GM12878 (cell line): ENCODE results near the gene SMARCA4. TPM values are rescaled to one million over a fixed set of nuclear protein-coding genes. Genes with fewer than 3 reads are reported as not detected.

Experiments
- ATAC-seq: fragments of 200-7000 bp; cut with Tn5 transposase; 3 replicates; pipeline ENCODE4 v1.9.1; 2020; ENCODE audit warnings: mild to moderate bottlenecking, moderate library complexity
- BruUV-seq: library from RNA; stranded (reverse); fragments of 400-500 nt; replicated peaks from 2 replicates; lab custom pipeline; 2021; lab: Mats Ljungman, UMichigan
- CTCF ChIA-PET: fragments of 300-600 bp; sonication (Branson Sonifier 250); formaldehyde crosslinking; extraction: SDS; loops from one replicate; lab custom pipeline; 2021; ENCODE audit warnings: inconsistent platforms; lab: Yijun Ruan, JAX
- POLR2A ChIA-PET: fragments of 350-600 bp; formaldehyde crosslinking; extraction: SDS; loops from one replicate; lab custom pipeline; 2021; ENCODE audit warnings: inconsistent platforms; lab: Charles Lee
- RAD21 ChIA-PET: fragments of 300-600 bp; sonication (Branson Sonifier 250); formaldehyde crosslinking; loops from one replicate; lab custom pipeline; 2023; ENCODE audit warnings: antibody characterized with exemption; ENCODE audit not compliant: unreplicated experiment; lab: Charles Lee
- SMC1A ChIA-PET: fragments of 300-600 bp; sonication (Branson Sonifier 250); formaldehyde crosslinking; loops from one replicate; lab custom pipeline; 2023; ENCODE audit not compliant: unreplicated experiment, uncharacterized antibody; lab: Charles Lee
- DNase-seq: peaks from one replicate; pipeline ENCODE4 v3.0.0-alpha.2; 2011; ENCODE audit warnings: low read depth, low spot score
- FAIRE-seq: peaks from 3 replicates; lab custom pipeline; 2011; peaks lifted over from hg19 to GRCh38; lab: Jason Lieb, UNC
- H2AFZ ChIP-seq: 2 replicates; pipeline ENCODE4 v1.6.0; 2011; ENCODE audit warnings: low read depth, low read length, control low read depth; ENCODE audit not compliant: control insufficient read depth
- H3K27ac ChIP-seq: 2 replicates; pipeline ENCODE4 v1.5.1; 2011; ENCODE audit warnings: control low read depth; ENCODE audit not compliant: control insufficient read depth, insufficient read depth
- H3K27me3 ChIP-seq, 2 experiments: replicated peaks in 1 of 2; 2 replicates each; pipeline versions ENCODE4 v1.6.0 to v1.6.1; 2011; ENCODE audit warnings: low read length in 1 of 2; ENCODE audit not compliant: control insufficient read depth in 2 of 2, insufficient read depth in 2 of 2
- H3K36me3 ChIP-seq, 2 experiments: 2 replicates each; pipeline ENCODE4 v1.5.1; 2011; ENCODE audit warnings: low read length in 1 of 2; ENCODE audit not compliant: control insufficient read depth in 2 of 2, insufficient read depth in 2 of 2
- H3K4me1 ChIP-seq: 2 replicates; pipeline ENCODE4 v1.6.1; 2011; ENCODE audit warnings: mild to moderate bottlenecking, low read length, moderate library complexity, mixed read lengths; ENCODE audit not compliant: control insufficient read depth, insufficient read depth
- H3K4me2 ChIP-seq: 2 replicates; pipeline ENCODE4 v1.6.0; 2011; ENCODE audit warnings: control low read depth; ENCODE audit not compliant: control insufficient read depth, insufficient read depth
- H3K4me3 ChIP-seq: fragments of 200-600 bp; sonication (generic); 2 replicates; pipeline ENCODE4 v1.5.1; 2016
- H3K79me2 ChIP-seq: 2 replicates; pipeline ENCODE4 v1.6.0; 2011; ENCODE audit warnings: low read length; ENCODE audit not compliant: control insufficient read depth, insufficient read depth
- H3K9ac ChIP-seq: 2 replicates; pipeline ENCODE4 v1.8.0; 2011; ENCODE audit warnings: low read length, control low read depth, mixed read lengths; ENCODE audit not compliant: control insufficient read depth, insufficient read depth
- H3K9me3 ChIP-seq: replicated peaks from 3 replicates; pipeline ENCODE4 v1.5.1; 2011; ENCODE audit warnings: mild to moderate bottlenecking, low read length; ENCODE audit not compliant: control insufficient read depth, insufficient read depth
- H4K20me1 ChIP-seq: 2 replicates; pipeline ENCODE4 v1.6.0; 2011; ENCODE audit not compliant: control insufficient read depth, insufficient read depth
- BHLHE40 ChIP-seq, 2 experiments: fragments of 450-650 bp in 1 of 2; IDR thresholded peaks; 2 replicates each; pipeline ENCODE4 v1.6.1; 2011 to 2017; ENCODE audit warnings: low read depth in 2 of 2, borderline replicate concordance in 1 of 2, improper control_type of control experiment in 1 of 2, low read length in 1 of 2, mild to moderate bottlenecking in 1 of 2
- CHD4 ChIP-seq: fragments of 200-600 bp; sonication (generic); IDR thresholded peaks from 2 replicates; pipeline ENCODE4 v1.6.1; 2016; ENCODE audit warnings: mild to moderate bottlenecking
- ETV6 ChIP-seq, 2 experiments: fragments of 450-650 bp in 1 of 2; IDR thresholded peaks in 1 of 2; conservative IDR thresholded peaks in 1 of 2; 2 replicates each; pipeline ENCODE4 v1.6.1; 2014; ENCODE audit warnings: antibody characterized with exemption in 1 of 2, borderline replicate concordance in 1 of 2, low read depth in 1 of 2, mild to moderate bottlenecking in 1 of 2, moderate library complexity in 1 of 2
- EZH2 ChIP-seq: IDR thresholded peaks from 2 replicates; pipeline ENCODE4 v1.6.1; 2012; ENCODE audit warnings: low read depth, mild to moderate bottlenecking, control low read depth, inconsistent platforms, low read length, borderline replicate concordance; ENCODE audit not compliant: control insufficient read depth
- FOS ChIP-seq: IDR thresholded peaks from 3 replicates; pipeline ENCODE4 v1.6.1; 2011; ENCODE audit warnings: borderline replicate concordance; ENCODE audit not compliant: insufficient read length; ENCODE audit errors: extremely low read depth
- JUND ChIP-seq: IDR thresholded peaks from 2 replicates; pipeline ENCODE4 v1.6.1; 2012; ENCODE audit warnings: low read depth, mild to moderate bottlenecking, low read length, improper control_type of control experiment, moderate library complexity
- KLF5 ChIP-seq: fragments of 450-650 bp; IDR thresholded peaks from 2 replicates; pipeline ENCODE4 v1.6.1; 2014; ENCODE audit warnings: mild to moderate bottlenecking; ENCODE audit not compliant: partially characterized antibody
- MEF2A ChIP-seq: IDR thresholded peaks from 2 replicates; pipeline ENCODE4 v1.6.1; 2011; ENCODE audit warnings: low read depth, mild to moderate bottlenecking, low read length, moderate library complexity; ENCODE audit not compliant: insufficient read depth
- NRF1 ChIP-seq: conservative IDR thresholded peaks from 2 replicates; pipeline ENCODE4 v1.6.1; 2011; ENCODE audit warnings: mild to moderate bottlenecking, low read depth, low read length, improper control_type of control experiment
- PAX8 ChIP-seq: fragments of 450-650 bp; IDR thresholded peaks from 2 replicates; pipeline ENCODE4 v1.6.1; 2017; ENCODE audit warnings: mild to moderate bottlenecking, moderate library complexity
- SUZ12 ChIP-seq: fragments of 200-600 bp; sonication (generic); IDR thresholded peaks from one replicate; pipeline ENCODE4 v1.6.1; 2018; ENCODE audit warnings: antibody characterized with exemption, mild to moderate bottlenecking; ENCODE audit not compliant: unreplicated experiment
- TARDBP ChIP-seq: IDR thresholded peaks from 2 replicates; pipeline ENCODE4 v1.6.1; 2016; ENCODE audit warnings: borderline replicate concordance
- ZBTB11 ChIP-seq: fragments of 450-650 bp; formaldehyde crosslinking; IDR thresholded peaks from 2 replicates; pipeline ENCODE4 v1.5.0; 2022; ENCODE audit warnings: mild to moderate bottlenecking, missing genetic modification characterization
- ZZZ3 ChIP-seq: IDR thresholded peaks from 2 replicates; pipeline ENCODE4 v1.6.1; 2011; ENCODE audit warnings: low read depth; ENCODE audit not compliant: control insufficient read depth, insufficient read length
- WGBS: methylation state at CpG from one replicate; pipeline ENCODE4 v1.1.6; 2016; ENCODE audit warnings: low lambda C conversion rate; ENCODE audit not compliant: insufficient replicate concordance, insufficient coverage; ENCODE audit errors: missing lambda C conversion rate; 5-methylcytosine and 5-hydroxymethylcytosine counted together
- in situ Hi-C: fragments of 300-500 bp; cut with MboI; formaldehyde crosslinking; loops from 9 replicates; pipeline ENCODE4 v1.14.3; 2018; ENCODE audit warnings: mixed read lengths
- intact Hi-C: fragments of 100-400 bp; cut with micrococcal nuclease; formaldehyde crosslinking; loops from one replicate; pipeline ENCODE4 v1.14.2; 2022; ENCODE audit not compliant: unreplicated experiment
- polyA plus RNA-seq, 11 experiments: library from polyadenylated mRNA; depleted of rRNA in 4 of 11; unstranded in 6 of 11; stranded (reverse) in 5 of 11; fragments of >200 nt; fragmentation: Nextera tagmentation in 4 of 11; fragmentation: Illumina TruSeq in 1 of 11; extraction: Ambion mirVana in 4 of 11; extraction: Trizol in 1 of 11; gene quantifications; 1 replicate in 1 of 11; 2 replicates in 10 of 11; pipeline versions ENCODE4 v1.2.1 to v1.2.3, GENCODE V29; 2011 to 2016; ENCODE audit warnings: inconsistent platforms in 2 of 11, missing spikeins in 2 of 11, low read depth in 1 of 11
- total RNA-seq, 4 experiments: library from RNA; depleted of rRNA in 3 of 4; stranded (reverse); fragments of >200 nt in 3 of 4; fragmentation: Illumina TruSeq in 1 of 4; extraction: Trizol in 1 of 4; gene quantifications; 2 replicates each; pipeline versions ENCODE4 v1.2.1 to v1.2.3, GENCODE V29; 2013 to 2021

SMARCA4 gene
- total and polyA plus RNA-seq, 10 of the 15 experiments (the other 5 are each of a cell fraction or from before 2014, with no cell fraction given) = 22.4 to 175 (median 57.4) TPM

GRCh38 chr19:11054628-11055027 lies 93.8 kb downstream of the SMARCA4 start:
- in situ Hi-C loops = no loop called here
- H2AFZ ChIP-seq = no peak overlapping the region
- H3K36me3 ChIP-seq = peaks cover 9 to 14% of the 10 kb centered on the region in 2 experiments; a peak in 3 of 4 replicates
- no peak overlapping the region for H3K4me2 ChIP-seq
- H3K9ac ChIP-seq = no peak overlapping the region
- no TSS peak for BruUV-seq
- no peak overlapping the region for H3K4me3 ChIP-seq
- H3K79me2 ChIP-seq = no peaks in the 10 kb centered on the region; the same call in 1 of the 2 replicates
- H3K4me1 ChIP-seq = peaks cover 20% of the 10 kb centered on the region
- H4K20me1 ChIP-seq = no peaks in the 10 kb centered on the region
- H3K27ac ChIP-seq = no peak overlapping the region
- no peak for FAIRE-seq
- no peak for DNase-seq
- ChIA-PET RAD21 (no interaction called here), CTCF (no interaction called here), POLR2A (no interaction called here), SMC1A (no interaction called here)
- H3K27me3 ChIP-seq = no peaks in the 10 kb centered on the region
- no peak for TF ChIP-seq ETV6 (conservative IDR thresholded peaks at IDR 0.05 in 1 of 2, IDR thresholded peaks at IDR 0.05 in 1 of 2; ENCODE audit: borderline replicate concordance in 1 of 2, low read depth in 1 of 2)
- no peak for TF ChIP-seq KLF5
- TF ChIP-seq ZBTB11 = no peak
- no peak for TF ChIP-seq TARDBP
- no peak for TF ChIP-seq SUZ12
- TF ChIP-seq NRF1 = no peak
- TF ChIP-seq CHD4 = no peak
- no peak for TF ChIP-seq JUND
- no peak for TF ChIP-seq ZZZ3
- no peak for TF ChIP-seq PAX8
- no peak for TF ChIP-seq EZH2
- TF ChIP-seq FOS = no peak
- no peak for TF ChIP-seq MEF2A
- no peak for TF ChIP-seq BHLHE40 (IDR thresholded peaks at IDR 0.05; ENCODE audit: borderline replicate concordance in 1 of 2, low read depth in 2 of 2, low read length in 1 of 2)
- WGBS = 95% methylated on average over 6 of the region's 8 CpGs
- ATAC-seq = no peak
- no peaks in the 10 kb centered on the region for H3K9me3 ChIP-seq
- intact Hi-C loops = no loop called here
